Upper lobe of left lung (tissue), 4 donors: Measurements from ENCODE around the gene SERPINF2.

ENCODE experiments used
- CTCF ChIP-seq, 6 experiments: fragments of 450-650 bp in 4 of 6; fragments of 200-600 bp in 2 of 6; sonication (generic) in 2 of 6; IDR thresholded peaks; one replicate each; pipeline ENCODE4 v1.5.1; 2016 to 2019; ENCODE audit warnings: antibody characterized with exemption in 6 of 6
- POLR2A ChIP-seq, 4 donors: fragments of 450-650 bp; IDR thresholded peaks; one replicate each; pipeline ENCODE4 v1.5.1; 2016 to 2017; ENCODE audit warnings: antibody characterized with exemption in 4 of 4, mild to moderate bottlenecking in 2 of 4
- POLR2AphosphoS5 ChIP-seq, 2 donors: sonication (generic); formaldehyde crosslinking; IDR thresholded peaks; one replicate each; pipeline ENCODE4 v1.5.1; 2017; ENCODE audit warnings: antibody characterized with exemption in 2 of 2

- TF ChIP-seq CTCF (IDR thresholded peaks at IDR 0.05) = no peak
- no peak for TF ChIP-seq POLR2AphosphoS5 (IDR thresholded peaks at IDR 0.05)
- no peak for TF ChIP-seq POLR2A (IDR thresholded peaks at IDR 0.05)
Measured at GRCh38 chr17:1727876-1728630, 14.6 kb upstream of the SERPINF2 start.
